Epithelial cell of prostate (primary cell): ENCODE measurements around the gene IRF5.

Experiments used
- DNase-seq: peaks from one replicate; pipeline ENCODE4 v3.0.0-alpha.2; 2011; ENCODE audit warnings: low read depth, low spot score
- H3K27ac ChIP-seq: fragments of 450-650 bp; 2 replicates; pipeline ENCODE4 v1.5.1; 2017; ENCODE audit warnings: mild to moderate bottlenecking

The IRF5 gene

GRCh38 chr7:128937647-128938543, at the start of gene IRF5:
Gene IRF5, plus strand, starts transcription at chr7:128937927. Its CDS starts 4,155 bp downstream, at chr7:128942082.
- H3K27ac ChIP-seq, result no peak within 1 kb of the TSS
- no peak for DNase-seq

GRCh38 chr7:128888039-128888755, 49.5 kb upstream of the IRF5 start:
- H3K27ac ChIP-seq, result no peak overlapping the region
- no peak for DNase-seq

GRCh38 chr7:128888756-128889095, 49.0 kb upstream of the IRF5 start:
- no peak for DNase-seq
- H3K27ac ChIP-seq, result no peak overlapping the region

- no peak for DNase-seq
Observed at GRCh38 chr7:128889121-128889520, 48.6 kb upstream of the IRF5 start.

GRCh38 chr7:128890306-128891109, 47.2 kb upstream of the IRF5 start:
- H3K27ac ChIP-seq, result peak overlapping the region; percentile 32
- DNase-seq, result no peak

More at GRCh38 chr7:128889121-128889520, 48.6 kb upstream of the IRF5 start:
- no peak overlapping the region for H3K27ac ChIP-seq

GRCh38 chr7:128891110-128891941, 46.4 kb upstream of the IRF5 start:
- no peak for DNase-seq
- H3K27ac ChIP-seq, result peak overlapping the region; percentile 32

- no peak for DNase-seq
- H3K27ac ChIP-seq, result peak overlapping the region; percentile 55
Observed at GRCh38 chr7:128891942-128892269, 45.8 kb upstream of the IRF5 start.

DNA sequence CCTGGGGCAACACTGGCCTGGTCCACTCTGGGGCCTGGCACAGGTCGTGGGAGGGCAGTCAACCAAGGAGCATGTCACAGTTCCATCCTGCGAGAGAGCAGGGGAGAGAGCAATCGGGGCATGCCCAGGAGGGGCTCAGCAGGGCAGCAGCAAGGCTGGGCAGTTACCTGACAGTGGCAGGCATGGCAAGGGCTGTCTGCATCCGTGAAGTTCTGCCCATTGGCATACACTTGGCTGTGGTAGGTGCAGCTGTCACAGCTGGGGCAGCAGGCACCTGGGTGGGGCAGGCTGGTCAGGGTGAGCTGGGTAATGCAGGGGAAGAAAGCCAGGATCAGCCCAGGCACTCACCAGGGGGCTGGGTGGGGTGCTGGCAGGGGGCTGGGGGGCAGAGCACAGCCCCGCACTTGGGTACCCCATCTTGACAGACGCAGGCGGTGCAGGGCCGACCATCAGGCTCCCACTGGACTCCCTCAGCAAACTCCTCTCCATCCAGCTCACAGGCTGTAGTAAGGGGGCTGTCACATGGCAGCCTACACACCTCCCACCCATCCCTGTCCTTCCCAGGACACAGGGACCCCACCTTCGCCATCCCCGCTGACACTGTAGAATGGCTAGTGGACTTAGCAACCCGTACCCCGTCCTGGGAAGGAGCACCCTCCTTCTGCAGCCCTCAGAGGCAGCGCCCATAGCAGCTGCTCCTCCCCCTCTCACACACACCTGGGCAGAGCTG, 45.0 kb upstream of the IRF5 start:
- no peak for DNase-seq
- peak overlapping the region; percentile 55 for H3K27ac ChIP-seq

DNA sequence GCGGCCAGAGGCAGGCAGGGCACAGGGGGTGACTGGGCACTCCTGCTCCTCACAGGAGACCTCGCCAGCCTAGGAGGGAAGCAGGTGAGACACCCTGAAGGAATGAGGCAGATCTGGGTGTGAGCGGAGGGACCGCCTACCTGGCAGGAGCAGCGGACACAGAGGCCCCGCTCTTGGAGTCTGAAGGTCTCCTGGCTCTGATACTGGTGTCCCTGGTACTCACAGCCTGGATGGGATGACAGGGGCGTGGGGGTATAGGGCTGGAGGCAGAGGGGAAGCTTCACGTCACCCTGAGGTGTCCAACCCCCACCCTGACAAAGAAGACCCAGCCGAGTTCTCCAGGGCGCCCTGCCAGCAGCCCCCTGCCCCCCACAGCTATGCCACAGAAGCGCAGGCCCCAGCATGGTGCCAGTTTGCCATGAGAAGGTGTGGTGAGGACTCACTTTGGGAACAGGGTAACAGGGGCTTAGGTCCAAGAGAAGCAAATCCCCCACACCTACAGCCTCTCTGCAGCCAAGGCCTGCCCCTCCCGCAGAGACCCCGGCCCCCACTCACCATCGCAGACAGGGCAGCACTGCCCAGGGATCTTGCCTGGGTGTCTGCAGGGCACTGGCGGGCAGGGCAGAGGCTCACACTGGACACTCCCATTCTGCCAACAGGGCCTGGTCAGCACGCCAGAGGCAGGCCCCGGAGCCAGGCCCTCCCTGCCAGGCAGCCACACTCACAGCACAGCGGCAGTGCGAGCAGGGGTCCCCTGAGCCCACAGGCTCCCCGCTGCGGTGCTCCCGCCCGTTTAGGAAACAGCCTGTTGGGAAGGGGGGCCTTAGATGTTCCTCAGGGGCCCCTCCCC, 44.3 kb upstream of the IRF5 start:
- peak; percentile 54 for DNase-seq
- H3K27ac ChIP-seq, result peak overlapping the region; percentile 55

DNA sequence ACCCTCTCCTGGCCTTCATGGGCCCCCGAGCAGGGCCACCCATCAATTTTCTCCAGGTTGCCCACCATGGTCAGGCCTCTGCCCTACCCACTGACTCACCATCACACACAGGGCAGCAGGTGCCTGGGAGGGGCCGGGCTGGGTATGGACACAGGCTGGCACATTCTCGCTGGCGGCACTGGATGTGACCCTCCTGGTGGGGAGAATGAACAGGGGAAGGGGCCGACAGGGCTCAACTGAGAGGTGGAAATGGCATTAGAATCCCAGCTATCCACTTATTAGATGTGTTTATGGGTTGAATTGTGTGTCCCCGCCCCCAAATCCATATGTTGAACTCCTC, 43.7 kb upstream of the IRF5 start:
- no peak for DNase-seq
- H3K27ac ChIP-seq, result no peak overlapping the region

GRCh38 chr7:128895320-128895719, 42.4 kb upstream of the IRF5 start:
- no peak overlapping the region for H3K27ac ChIP-seq

DNA sequence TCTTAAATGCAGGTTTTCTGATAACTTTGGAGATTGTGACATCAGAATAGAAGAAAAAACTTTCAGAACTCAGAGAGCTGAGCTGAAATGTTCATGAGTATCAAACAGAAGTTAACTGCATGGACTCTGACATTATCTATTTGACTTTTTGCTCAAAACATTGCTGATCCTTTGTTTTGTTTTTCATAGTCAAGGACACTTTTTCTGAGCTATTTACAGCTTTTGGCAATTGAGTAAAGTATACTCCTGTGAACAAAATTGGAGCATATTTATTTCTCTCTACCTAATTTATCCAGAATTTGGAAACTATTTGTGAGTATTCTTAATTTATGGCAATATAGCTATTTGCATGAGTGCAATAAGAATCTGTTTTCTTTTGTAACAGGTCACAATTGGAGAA, 38.3 kb upstream of the IRF5 start:
- no peak for DNase-seq
- H3K27ac ChIP-seq, result no peak overlapping the region

More at GRCh38 chr7:128895320-128895719, 42.4 kb upstream of the IRF5 start:
- no peak for DNase-seq

DNA sequence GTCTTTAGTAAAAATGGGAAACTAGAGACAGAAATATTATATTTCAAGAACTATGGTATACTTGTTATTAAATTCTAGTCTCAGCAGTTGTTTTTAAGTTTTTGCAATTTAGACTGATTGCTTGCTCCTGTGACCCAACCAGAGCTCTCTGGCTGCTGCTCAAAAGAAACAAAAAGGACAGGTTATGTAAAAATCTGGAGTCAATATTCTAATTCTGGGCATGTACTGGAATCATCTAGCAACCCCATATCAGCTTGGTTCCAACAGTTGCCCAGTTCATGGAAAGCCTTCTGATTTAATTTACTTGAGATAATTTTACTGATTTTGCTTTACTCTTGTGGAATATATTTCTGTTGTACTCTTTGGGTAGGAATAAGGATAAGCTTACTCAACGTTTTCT, 37.5 kb upstream of the IRF5 start:
- no peak for DNase-seq
- H3K27ac ChIP-seq, result no peak overlapping the region

- DNase-seq, result no peak
- H3K27ac ChIP-seq, result peak overlapping the region; percentile 52
Observed at GRCh38 chr7:128902761-128903585, 34.8 kb upstream of the IRF5 start.

DNA sequence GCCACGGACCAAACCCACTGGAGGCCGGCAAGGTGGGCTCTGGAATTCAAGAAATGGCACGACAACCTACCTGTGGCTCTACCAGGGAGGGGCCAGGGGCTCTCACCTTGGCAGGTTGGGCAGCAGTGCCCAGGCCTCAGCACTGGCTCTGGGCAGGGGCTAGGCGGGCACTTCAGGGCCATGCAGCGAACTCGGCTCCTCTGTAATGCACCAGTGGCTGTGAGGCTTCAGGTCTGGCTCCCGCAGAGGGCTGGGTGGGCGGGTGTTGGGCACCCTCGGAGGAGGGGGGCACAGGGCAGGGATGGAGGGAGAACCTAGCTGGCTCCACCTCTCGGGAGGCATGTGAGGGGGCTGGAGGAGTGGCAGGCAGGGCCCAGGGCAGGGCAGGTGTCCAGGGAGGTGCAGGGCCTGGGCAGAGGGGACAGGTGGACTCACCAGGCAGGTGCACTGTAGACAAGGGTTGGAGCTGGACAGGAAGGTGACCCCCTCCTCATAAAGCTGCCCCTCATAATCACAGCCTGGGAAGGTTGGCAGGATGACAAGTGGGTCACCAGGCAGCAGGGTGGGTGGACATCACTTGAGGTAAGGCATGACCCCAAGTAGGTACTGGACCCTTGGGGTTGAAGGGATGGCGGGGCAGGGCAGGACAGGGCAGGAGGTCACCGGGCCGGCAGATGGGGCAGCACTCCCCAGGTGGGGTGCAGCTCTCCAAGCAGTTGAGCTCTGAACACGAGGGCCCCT, 33.9 kb upstream of the IRF5 start:
- no peak for DNase-seq
- H3K27ac ChIP-seq, result peak overlapping the region; percentile 52

GRCh38 chr7:128904381-128905197, 33.1 kb upstream of the IRF5 start:
- H3K27ac ChIP-seq, result no peak overlapping the region
- no peak for DNase-seq
